ENCODE measurements around the gene TAS2R19. TPM values are rescaled to one million over a fixed set of nuclear protein-coding genes. Genes with fewer than 3 reads are reported as not detected.

Gene TAS2R19
- total RNA-seq, 1 experiment from 2014 or later = 0.40 TPM

DNA sequence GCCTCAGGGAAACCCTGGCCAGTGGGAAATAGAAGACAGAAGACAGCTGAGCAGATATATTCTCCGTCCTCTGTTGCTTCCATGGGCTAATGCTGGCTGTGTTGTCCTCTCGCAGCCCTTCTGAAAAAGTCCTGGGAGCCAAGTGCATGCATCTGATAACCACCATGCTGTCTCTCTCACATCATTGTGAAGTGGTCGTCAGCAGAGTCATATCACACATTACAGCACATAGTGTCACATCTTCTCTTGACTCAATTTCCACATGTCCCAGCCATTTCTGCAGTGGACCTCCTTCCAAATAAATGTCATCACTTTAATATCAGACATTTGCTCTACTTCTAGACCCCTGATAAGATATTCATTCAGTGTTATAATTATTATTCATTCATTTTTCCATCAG, 28.1 kb downstream of the TAS2R19 start:
- no peak for DNase-seq (ENCODE audit: low read depth)

DNA sequence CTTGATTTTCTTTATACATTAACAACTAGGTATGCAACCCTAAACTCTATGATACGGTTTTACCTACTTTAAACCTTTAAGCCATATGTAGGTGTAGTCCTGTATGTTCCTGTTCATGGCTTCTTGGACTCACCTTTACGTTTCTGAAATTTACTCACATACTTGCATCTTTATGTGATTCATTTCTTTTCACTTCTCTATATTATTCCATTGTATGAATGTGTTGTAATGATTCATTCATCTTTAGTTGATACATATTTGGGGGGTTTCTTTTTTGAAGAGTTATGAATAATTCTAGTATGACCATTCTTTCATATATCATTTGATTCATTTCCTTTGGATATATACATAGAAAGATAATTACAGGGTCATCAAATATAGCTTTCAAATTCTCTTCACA, 33.3 kb downstream of the TAS2R19 start:
- DNase-seq (ENCODE audit: low read depth) = no peak

DNA sequence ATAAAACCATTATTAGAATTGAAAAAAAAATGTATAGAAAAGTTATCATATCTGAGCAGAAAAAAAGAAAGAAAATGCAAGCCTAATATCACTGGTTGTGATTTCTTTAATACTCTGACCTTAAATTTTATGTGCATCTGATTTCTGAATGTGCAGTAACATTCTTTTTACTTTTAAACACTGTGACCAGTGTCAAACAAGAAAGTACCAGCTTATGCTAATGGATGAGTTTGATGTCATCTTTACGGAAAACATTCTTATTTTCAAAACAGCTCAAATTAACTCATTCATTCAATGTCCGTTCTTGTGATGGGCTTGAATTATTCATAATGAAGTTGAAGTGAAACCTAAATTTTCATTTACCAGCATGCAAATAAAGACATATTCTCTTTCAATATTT, 35.6 kb downstream of the TAS2R19 start, which contains the start of gene TAS2R50:
Gene TAS2R50, minus strand, starts transcription at position 101 of the 400 bp plus-strand sequence. Its CDS starts 52 bp downstream, at position 49.
- no peak for DNase-seq (ENCODE audit: low read depth)

DNA sequence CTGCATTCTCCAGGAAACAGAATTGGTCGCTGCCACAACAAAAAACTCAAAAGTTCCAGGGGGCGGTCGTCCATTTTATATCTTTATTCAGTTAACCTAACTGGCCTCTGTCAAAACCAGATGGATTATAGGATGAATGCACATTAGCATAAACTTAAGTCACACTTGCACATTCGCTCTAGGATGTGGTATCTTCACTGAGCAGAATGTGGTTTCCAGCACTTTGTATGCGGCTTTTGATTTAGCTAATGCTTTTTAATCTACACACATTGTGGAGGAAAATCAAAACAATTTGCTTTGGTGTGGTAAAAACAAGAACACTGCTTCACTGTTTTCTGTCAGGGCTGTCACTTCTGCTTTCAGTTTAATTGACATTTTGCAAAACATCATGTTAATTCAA, 40.2 kb downstream of the TAS2R19 start:
- no peak for DNase-seq (ENCODE audit: low read depth)

DNA sequence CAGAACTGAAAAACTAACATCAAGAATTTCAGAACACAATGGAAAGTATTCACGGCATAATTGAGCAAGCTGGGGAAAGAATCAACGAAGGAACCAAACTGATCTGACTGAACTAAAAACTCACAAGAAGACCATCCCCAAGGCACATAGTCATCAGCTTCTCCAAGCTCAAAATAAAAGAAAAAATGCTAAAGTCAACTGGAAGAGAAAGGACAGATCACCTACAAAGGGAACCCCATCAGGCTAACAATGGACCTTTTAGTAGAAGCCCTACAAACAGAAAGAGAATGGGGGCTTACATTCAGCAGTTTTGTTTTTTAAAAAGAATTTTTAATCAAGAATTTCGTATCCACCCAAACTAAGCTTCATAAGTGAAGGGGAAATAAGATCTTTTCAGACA, 47.5 kb downstream of the TAS2R19 start:
- DNase-seq (ENCODE audit: low read depth) = no peak

Other genes starting within 250 kb of the TAS2R19 start
- not detected in 2 replicates for gene TAS2R7, start 220.0 kb downstream of the TAS2R19 start, total RNA-seq (2014; rRNA removed; shearing (Covaris generic))
- gene TAS2R8, start 215.3 kb downstream of the TAS2R19 start, total RNA-seq (2014; rRNA removed; shearing (Covaris generic)) = not detected in 2 replicates
- not detected in 2 replicates for gene TAS2R9, start 212.5 kb downstream of the TAS2R19 start, total RNA-seq (2014; rRNA removed; shearing (Covaris generic))
- 0.37 TPM in 1 of 2 replicates, not detected in the other for gene TAS2R10, start 196.3 kb downstream of the TAS2R19 start, total RNA-seq (2014; rRNA removed; shearing (Covaris generic))
- 1.8 and 3.4 TPM in 2 replicates for gene PRR4, start 173.1 kb downstream of the TAS2R19 start, total RNA-seq (2014; rRNA removed; shearing (Covaris generic))
- 7.9 and 8.7 TPM in 2 replicates for gene PRH1, start 138.4 kb downstream of the TAS2R19 start, total RNA-seq (2014; rRNA removed; shearing (Covaris generic))
- gene TAS2R13, start 113.1 kb downstream of the TAS2R19 start, total RNA-seq (2014; rRNA removed; shearing (Covaris generic)) = 0.13 and 0.42 TPM in 2 replicates
- 0.63 TPM in 1 of 2 replicates, not detected in the other for gene PRH2, start 93.4 kb downstream of the TAS2R19 start, total RNA-seq (2014; rRNA removed; shearing (Covaris generic))
- 0.74 and 1.5 TPM in 2 replicates for gene TAS2R14, start 83.4 kb downstream of the TAS2R19 start, total RNA-seq (2014; rRNA removed; shearing (Covaris generic))
- 0.13 TPM in 1 of 2 replicates, not detected in the other for gene TAS2R50, start 35.7 kb downstream of the TAS2R19 start, total RNA-seq (2014; rRNA removed; shearing (Covaris generic))
- gene TAS2R20, start 24.3 kb downstream of the TAS2R19 start, total RNA-seq (2014; rRNA removed; shearing (Covaris generic)) = 0.05 and 0.67 TPM in 2 replicates
- gene TAS2R31, start 8.8 kb upstream of the TAS2R19 start, total RNA-seq (2014; rRNA removed; shearing (Covaris generic)) = 0.29 and 0.40 TPM in 2 replicates
- gene TAS2R46, start 39.7 kb upstream of the TAS2R19 start, total RNA-seq (2014; rRNA removed; shearing (Covaris generic)) = not detected in 2 replicates
- not detected in 2 replicates for gene TAS2R43, start 69.7 kb upstream of the TAS2R19 start, total RNA-seq (2014; rRNA removed; shearing (Covaris generic))
- gene TAS2R30, start 112.0 kb upstream of the TAS2R19 start, total RNA-seq (2014; rRNA removed; shearing (Covaris generic)) = 0.23 and 0.27 TPM in 2 replicates
- 9.9 and 11.9 TPM in 2 replicates for gene SMIM10L1, start 148.6 kb upstream of the TAS2R19 start, total RNA-seq (2014; rRNA removed; shearing (Covaris generic))
- not detected in 2 replicates for gene TAS2R42, start 164.3 kb upstream of the TAS2R19 start, total RNA-seq (2014; rRNA removed; shearing (Covaris generic))
- not detected in 2 replicates for gene PRB3, start 247.1 kb upstream of the TAS2R19 start, total RNA-seq (2014; rRNA removed; shearing (Covaris generic))